OCI-LY1 (cell line): ENCODE measurements around the gene ACACA.

Experiments used
- H2AFZ ChIP-seq: fragments of 200-600 bp; sonication (generic), shearing (Covaris generic); 2 replicates; pipeline ENCODE4 v1.6.0; 2014; ENCODE audit warnings: antibody characterized with exemption, mild to moderate bottlenecking, low read length
- H3F3A ChIP-seq: fragments of 200-600 bp; sonication (generic), shearing (Covaris generic); 2 replicates; pipeline ENCODE4 v1.6.0; 2014; ENCODE audit warnings: mild to moderate bottlenecking, antibody characterized with exemption, low read length, moderate library complexity; ENCODE audit not compliant: insufficient read depth
- H3K27ac ChIP-seq: fragments of 200-600 bp; sonication (generic); 2 replicates; pipeline ENCODE4 v1.5.1; 2014; ENCODE audit warnings: low read length, mixed run types, mild to moderate bottlenecking, low read depth; ENCODE audit not compliant: poor library complexity, severe bottlenecking
- H3K27me3 ChIP-seq: fragments of 200-600 bp; sonication (generic); 2 replicates; pipeline ENCODE4 v1.6.0; 2014; ENCODE audit warnings: antibody characterized with exemption, mild to moderate bottlenecking, low read length, moderate library complexity; ENCODE audit not compliant: insufficient read depth
- H3K36me3 ChIP-seq: fragments of 200-600 bp; sonication (generic); 2 replicates; pipeline ENCODE4 v1.6.1; 2014; ENCODE audit warnings: mild to moderate bottlenecking, antibody characterized with exemption, low read length, moderate library complexity, mixed read lengths; ENCODE audit not compliant: insufficient read depth
- H3K4me1 ChIP-seq: fragments of 200-600 bp; sonication (generic); 2 replicates; pipeline ENCODE4 v1.5.1; 2014; ENCODE audit warnings: mild to moderate bottlenecking, low read length, moderate library complexity; ENCODE audit not compliant: insufficient read depth, severe bottlenecking
- H3K4me2 ChIP-seq: fragments of 200-600 bp; sonication (generic), shearing (Covaris generic); 2 replicates; pipeline ENCODE4 v1.6.1; 2014; ENCODE audit warnings: low read length
- H3K4me3 ChIP-seq: fragments of 200-600 bp; sonication (generic); 2 replicates; pipeline ENCODE4 v1.5.1; 2014; ENCODE audit warnings: low read length, low read depth, mild to moderate bottlenecking, mixed read lengths; ENCODE audit not compliant: poor library complexity, severe bottlenecking
- H3K79me2 ChIP-seq: fragments of 200-600 bp; shearing (Covaris generic); 2 replicates; pipeline ENCODE4 v1.6.1; 2016; ENCODE audit warnings: mixed run types, low read length, mixed read lengths; ENCODE audit not compliant: insufficient read depth
- H3K9ac ChIP-seq: fragments of 200-600 bp; sonication (generic), shearing (Covaris generic); 2 replicates; pipeline ENCODE4 v1.6.1; 2014; ENCODE audit warnings: mild to moderate bottlenecking, low read length, mixed read lengths
- H3K9me2 ChIP-seq: fragments of 200-600 bp; sonication (generic), shearing (Covaris generic); 2 replicates; pipeline ENCODE4 v1.6.1; 2014; ENCODE audit warnings: low read depth, mild to moderate bottlenecking, low read length, mixed read lengths
- H3K9me3 ChIP-seq: fragments of 200-600 bp; shearing (Covaris generic); 2 replicates; pipeline ENCODE4 v1.6.1; 2014; ENCODE audit warnings: low read length, mixed read lengths
- H4K20me1 ChIP-seq: fragments of 200-600 bp; sonication (generic), shearing (Covaris generic); 2 replicates; pipeline ENCODE4 v1.6.0; 2016; ENCODE audit warnings: mild to moderate bottlenecking, low read length; ENCODE audit not compliant: insufficient read depth
- CTCF ChIP-seq: fragments of 200-600 bp; sonication (generic), shearing (Covaris generic); IDR thresholded peaks from 2 replicates; pipeline ENCODE4 v1.5.1; 2017; ENCODE audit warnings: mild to moderate bottlenecking, antibody characterized with exemption, low read length, moderate library complexity, mixed read lengths
- EZH2 ChIP-seq: fragments of 200-600 bp; sonication (generic), shearing (Covaris generic); IDR thresholded peaks from 2 replicates; pipeline ENCODE4 v1.8.0; 2017; ENCODE audit warnings: borderline replicate concordance, mixed run types, mild to moderate bottlenecking, antibody characterized with exemption, low read length, moderate library complexity, mixed read lengths

The ACACA gene

DNA sequence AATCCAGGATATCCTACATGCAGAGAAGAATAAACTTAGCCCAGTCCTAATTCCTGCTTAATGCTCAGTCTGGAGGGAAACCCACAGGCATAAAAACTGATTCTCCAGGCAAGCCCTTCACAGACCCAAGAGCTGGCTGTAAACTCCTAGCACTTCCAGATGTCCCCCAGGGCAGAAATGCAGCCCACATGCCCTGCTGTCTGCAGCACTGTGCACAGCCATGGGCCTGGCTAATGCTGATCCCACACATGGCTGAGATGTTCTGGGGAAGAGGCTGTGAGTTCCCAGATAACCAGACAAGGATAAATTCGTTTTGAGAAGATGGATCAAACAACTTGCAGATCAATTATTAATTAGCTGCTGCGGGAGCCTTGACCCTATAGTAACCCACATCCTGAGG lies 309.5 kb downstream of the ACACA start:
- no peaks in the 10 kb centered on the region for H3F3A ChIP-seq
- H3K9ac ChIP-seq, result no peak overlapping the region
- H3K9me3 ChIP-seq, result no peaks in the 10 kb centered on the region
- no peak overlapping the region for H3K27ac ChIP-seq
- H3K27me3 ChIP-seq, result no peaks in the 10 kb centered on the region
- H3K79me2 ChIP-seq, result no peaks in the 10 kb centered on the region
- no peak for TF ChIP-seq EZH2
- TF ChIP-seq CTCF, result no peak
- H4K20me1 ChIP-seq, result no peaks in the 10 kb centered on the region
- no peak overlapping the region for H3K4me3 ChIP-seq
- no peak overlapping the region for H3K4me2 ChIP-seq
- no peaks in the 10 kb centered on the region for H3K9me2 ChIP-seq
- no peak overlapping the region for H2AFZ ChIP-seq
- peaks cover 76% of the 10 kb centered on the region for H3K36me3 ChIP-seq
- H3K4me1 ChIP-seq, result no peaks in the 10 kb centered on the region

DNA sequence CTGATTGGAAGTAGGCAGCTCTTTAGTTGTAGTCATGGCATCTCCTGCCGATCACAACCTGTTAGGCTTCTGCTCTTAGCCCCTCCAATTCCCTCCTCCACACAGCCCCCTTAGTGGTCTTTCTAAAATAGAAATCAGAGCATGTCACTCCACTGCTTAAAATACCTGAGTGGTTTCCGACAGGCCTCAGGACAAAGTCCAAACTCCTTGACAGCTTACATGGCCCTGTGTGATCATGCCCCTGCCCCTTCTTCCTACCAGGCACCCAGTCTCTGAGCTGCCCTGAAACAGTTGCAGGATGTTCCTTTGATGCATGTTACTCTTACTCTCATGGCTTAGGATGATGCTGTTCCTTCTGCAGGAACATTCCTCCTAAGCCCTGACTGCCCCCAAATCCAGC lies 310.6 kb downstream of the ACACA start:
- Histone ChIP-seq H2AFZ (no peak overlapping the region), H3K9ac (no peak overlapping the region), H3K4me1 (no peaks in the 10 kb centered on the region), H3K9me2 (no peaks in the 10 kb centered on the region), H3K36me3 (peaks cover 76% of the 10 kb centered on the region), H3K4me2 (no peak overlapping the region), H3K27ac (no peak overlapping the region), H3K27me3 (no peaks in the 10 kb centered on the region), H3K9me3 (no peaks in the 10 kb centered on the region), H3K4me3 (no peak overlapping the region), H4K20me1 (no peaks in the 10 kb centered on the region), H3K79me2 (no peaks in the 10 kb centered on the region), H3F3A (no peaks in the 10 kb centered on the region)
- TF ChIP-seq CTCF (no peak), EZH2 (no peak)

- H3K27ac ChIP-seq, result no peak overlapping the region
- peaks cover 90% of the 10 kb centered on the region for H3K36me3 ChIP-seq
- TF ChIP-seq CTCF (no peak), EZH2 (no peak)
- H4K20me1 ChIP-seq, result no peaks in the 10 kb centered on the region
- H3K9me2 ChIP-seq, result no peaks in the 10 kb centered on the region
- no peak overlapping the region for H3K4me3 ChIP-seq
- H3K4me1 ChIP-seq, result peaks cover 3% of the 10 kb centered on the region
- H3K79me2 ChIP-seq, result no peaks in the 10 kb centered on the region
- H3K27me3 ChIP-seq, result no peaks in the 10 kb centered on the region
- no peak overlapping the region for H2AFZ ChIP-seq
- no peaks in the 10 kb centered on the region for H3F3A ChIP-seq
- no peak overlapping the region for H3K4me2 ChIP-seq
- no peak overlapping the region for H3K9ac ChIP-seq
- H3K9me3 ChIP-seq, result no peaks in the 10 kb centered on the region
These were observed 312.2 kb downstream of the ACACA start for GRCh38 chr17:37094391-37094790.
